Activated CD4-positive, alpha-beta T cell treated with anti-CD3 and anti-CD28 coated beads for 48 hours (primary cell): Measurements from ENCODE around the gene ZFYVE26.
A peak's percentile ranks its signal among the peaks of the same experiment; 100 is the strongest.
"Not testable (repeated sequence)": the region's sequence is repeated elsewhere in the genome, so short reads cannot be mapped to it uniquely, and the experiment has no call there.

Source experiments
- DNase-seq: peaks from one replicate; pipeline ENCODE4 v3.0.0-alpha.2; 2020

ZFYVE26 gene

DNA sequence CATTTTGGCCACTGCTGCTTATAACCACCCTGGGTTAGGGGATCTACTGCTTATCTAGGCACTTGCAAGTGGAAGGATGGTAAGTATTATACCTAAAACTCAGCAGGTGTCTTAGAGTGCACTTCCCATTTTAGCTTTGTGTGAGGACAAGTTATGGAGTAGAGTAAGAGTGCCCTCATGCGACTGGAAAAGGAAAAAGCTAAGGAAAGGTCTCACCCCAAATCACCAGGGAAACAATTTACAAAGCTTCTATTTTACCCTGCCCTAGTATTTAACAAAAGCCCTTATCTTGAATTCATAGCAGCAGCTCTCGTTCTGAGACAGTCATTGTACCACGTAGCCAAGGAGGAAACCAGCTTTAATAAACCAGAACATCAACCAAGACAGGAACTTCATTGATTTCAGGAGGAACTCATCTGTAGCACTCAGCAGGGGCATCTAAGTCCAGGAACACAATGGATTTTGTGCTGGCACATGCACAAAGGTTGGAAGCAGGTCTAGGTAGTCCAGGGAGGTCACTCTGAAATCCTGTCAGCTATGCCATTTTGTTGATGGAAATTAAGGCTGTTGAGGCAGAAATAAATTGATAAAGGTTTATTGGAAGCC, 111.8 kb downstream of the ZFYVE26 start:
- peak; percentile 20 for DNase-seq

DNA sequence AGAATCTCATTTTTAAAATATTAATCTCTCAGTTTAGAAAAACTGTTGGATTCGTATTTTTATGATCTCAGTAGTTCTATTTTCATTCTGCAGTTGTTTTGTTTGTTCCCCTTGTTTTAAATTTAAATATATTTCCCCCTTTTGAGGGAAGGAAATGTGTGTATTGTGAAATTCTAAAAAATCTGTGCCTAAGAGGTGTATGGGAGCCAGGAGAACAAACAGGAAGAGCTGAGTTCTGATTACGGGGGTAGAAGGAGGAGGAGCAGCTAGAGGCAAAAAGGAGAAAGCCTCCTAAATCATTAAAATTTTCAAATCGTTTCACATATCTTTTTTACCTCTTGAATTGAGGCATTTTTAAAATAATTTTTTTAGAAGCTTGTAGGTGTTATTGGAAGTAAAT, 112.4 kb downstream of the ZFYVE26 start:
- no peak for DNase-seq

DNA sequence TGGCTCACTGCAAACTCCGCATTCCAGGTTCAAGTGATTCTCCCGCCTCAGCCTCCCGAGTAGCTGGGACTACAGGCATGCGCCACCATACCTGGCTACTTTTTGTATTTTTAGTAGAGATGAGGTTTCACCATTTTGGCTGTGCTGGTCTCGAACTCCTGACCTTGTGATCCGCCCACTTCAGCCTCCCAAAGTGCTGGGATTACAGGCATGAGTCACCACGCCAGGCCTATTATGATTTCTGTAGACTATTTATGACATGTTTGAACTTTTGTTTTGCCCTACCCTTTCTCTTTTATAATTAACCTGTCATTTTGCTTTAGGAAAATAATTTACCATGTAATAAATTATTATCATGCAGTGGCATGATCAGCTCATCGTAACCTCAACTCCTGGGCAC, 114.9 kb downstream of the ZFYVE26 start, which contains the start of gene RDH12:
Gene RDH12, plus strand, starts transcription at position 395 of the 400 bp plus-strand sequence. CDS start 20,757 bp downstream, outside the sequence.
- DNase-seq, result not testable (repeated sequence)

GRCh38 chr14:67698179-67698578, 118.2 kb downstream of the ZFYVE26 start:
- no peak for DNase-seq

DNA sequence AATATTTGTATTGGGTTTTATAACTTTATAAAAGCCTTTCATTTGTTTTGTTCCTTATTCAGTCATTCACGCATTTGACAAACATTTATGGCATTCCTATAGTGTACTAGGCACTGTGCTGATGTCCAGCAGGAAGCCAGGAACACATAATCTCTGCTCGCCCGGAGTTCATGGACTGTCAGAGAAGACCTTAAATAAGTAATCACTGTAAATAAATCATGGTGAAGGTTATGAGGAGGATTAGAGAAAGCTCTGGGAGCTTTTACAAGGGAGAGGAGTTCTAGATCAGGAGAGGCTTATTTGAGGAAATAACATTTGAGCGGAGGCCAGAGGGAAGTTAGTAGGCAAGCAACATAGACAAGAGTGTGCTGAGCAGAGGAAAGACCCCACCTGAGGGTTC, 119.4 kb downstream of the ZFYVE26 start:
- no peak for DNase-seq
